IMR-90 (cell line): ENCODE results near the gene PBX3. TPM values are rescaled to one million over a fixed set of nuclear protein-coding genes. Genes with fewer than 3 reads are reported as not detected.

ENCODE experiments used
- ATAC-seq: fragments of 200-7000 bp; cut with Tn5 transposase; 2 replicates; pipeline ENCODE4 v1.9.1; 2020; ENCODE audit warnings: low read depth, mild to moderate bottlenecking, moderate library complexity
- BruUV-seq: library from RNA; stranded (reverse); fragments of 400-500 nt; replicated peaks from 2 replicates; lab custom pipeline; 2021; lab: Mats Ljungman, UMichigan
- CTCF ChIA-PET: fragments of 300-600 bp; formaldehyde crosslinking; extraction: SDS; loops from one replicate; lab custom pipeline; 2021; ENCODE audit warnings: antibody characterized with exemption; lab: Yijun Ruan, JAX
- POLR2A ChIA-PET: fragments of 300-600 bp; sonication (Branson Sonifier 250); formaldehyde crosslinking; loops from one replicate; lab custom pipeline; 2022; ENCODE audit warnings: antibody characterized with exemption; ENCODE audit not compliant: unreplicated experiment; lab: Charles Lee
- DNase-seq: peaks from one replicate; pipeline ENCODE4 v3.0.0; 2013
- H2AFZ ChIP-seq: replicated peaks from 2 replicates; pipeline ENCODE3; 2013; ENCODE audit warnings: low read length, mild to moderate bottlenecking; ENCODE audit not compliant: poor library complexity
- H2AK5ac ChIP-seq: 2 replicates; pipeline ENCODE4 v1.6.1; 2013; ENCODE audit warnings: low read depth, low read length, inconsistent platforms
- H2AK9ac ChIP-seq: replicated peaks from 2 replicates; pipeline ENCODE3; 2013; ENCODE audit warnings: mild to moderate bottlenecking, low read depth, low read length, moderate library complexity; ENCODE audit not compliant: poor library complexity
- H2BK120ac ChIP-seq: 2 replicates; pipeline ENCODE4 v1.6.1; 2013; ENCODE audit warnings: low read depth, low read length, inconsistent platforms
- H2BK15ac ChIP-seq: 3 replicates; pipeline ENCODE4 v1.6.1; 2013; ENCODE audit warnings: low read depth, low read length, inconsistent platforms
- H2BK20ac ChIP-seq: 2 replicates; pipeline ENCODE4 v1.6.1; 2013; ENCODE audit warnings: low read depth, mild to moderate bottlenecking, inconsistent platforms, low read length, moderate library complexity
- H2BK5ac ChIP-seq: 2 replicates; pipeline ENCODE4 v1.6.1; 2013; ENCODE audit warnings: mild to moderate bottlenecking, low read depth, low read length, inconsistent platforms; ENCODE audit not compliant: poor library complexity, severe bottlenecking
- H3K14ac ChIP-seq: replicated peaks from 2 replicates; pipeline ENCODE4 v1.6.1; 2013; ENCODE audit warnings: low read depth, low read length, inconsistent platforms
- H3K18ac ChIP-seq: 2 replicates; pipeline ENCODE4 v1.6.1; 2013; ENCODE audit warnings: low read depth, low read length, control low read depth
- H3K23ac ChIP-seq: 2 replicates; pipeline ENCODE4 v1.6.1; 2013; ENCODE audit warnings: low read depth, low read length, inconsistent platforms
- H3K27ac ChIP-seq: 2 replicates; pipeline ENCODE4 v1.5.1; 2013; ENCODE audit warnings: mild to moderate bottlenecking, control low read depth, low read length; ENCODE audit not compliant: insufficient read depth
- H3K27me3 ChIP-seq: 2 replicates; pipeline ENCODE4 v1.6.1; 2013; ENCODE audit warnings: low read length; ENCODE audit not compliant: control insufficient read depth, insufficient read depth
- H3K36me3 ChIP-seq: 2 replicates; pipeline ENCODE4 v1.6.1; 2013; ENCODE audit warnings: low read length, mixed read lengths; ENCODE audit not compliant: control insufficient read depth, insufficient read depth
- H3K4ac ChIP-seq: 2 replicates; pipeline ENCODE4 v1.6.1; 2013; ENCODE audit warnings: low read depth, low read length, inconsistent platforms
- H3K4me1 ChIP-seq: 2 replicates; pipeline ENCODE4 v1.6.1; 2013; ENCODE audit warnings: low read length, mixed read lengths; ENCODE audit not compliant: control insufficient read depth, insufficient read depth
- H3K4me2 ChIP-seq: 2 replicates; pipeline ENCODE4 v1.6.1; 2013; ENCODE audit warnings: low read depth, mild to moderate bottlenecking, control low read depth, low read length, moderate library complexity
- H3K4me3 ChIP-seq: 2 replicates; pipeline ENCODE4 v1.5.1; 2013; ENCODE audit warnings: low read depth, mild to moderate bottlenecking, control low read depth, low read length, moderate library complexity; ENCODE audit not compliant: insufficient read depth
- H3K56ac ChIP-seq: 2 replicates; pipeline ENCODE4 v1.6.1; 2013; ENCODE audit warnings: low read length, inconsistent platforms; ENCODE audit not compliant: insufficient read depth; ENCODE audit errors: extremely low read depth
- H3K79me1 ChIP-seq, 2 experiments: 2 replicates each; pipeline ENCODE4 v1.6.1; 2013; ENCODE audit warnings: low read length in 2 of 2, inconsistent platforms in 1 of 2, low read depth in 1 of 2
- H3K9ac ChIP-seq: 2 replicates; pipeline ENCODE4 v1.6.1; 2013; ENCODE audit warnings: low read depth, low read length, control low read depth
- H3K9me1 ChIP-seq: 2 replicates; pipeline ENCODE4 v1.6.1; 2013; ENCODE audit warnings: low read length, inconsistent platforms; ENCODE audit not compliant: insufficient read depth
- H3K9me3 ChIP-seq: 2 replicates; pipeline ENCODE4 v1.6.1; 2013; ENCODE audit warnings: low read length; ENCODE audit not compliant: control insufficient read depth, insufficient read depth
- H4K20me1 ChIP-seq: 2 replicates; pipeline ENCODE4 v1.6.1; 2013; ENCODE audit warnings: low read length, inconsistent platforms; ENCODE audit not compliant: insufficient read depth
- H4K5ac ChIP-seq: 2 replicates; pipeline ENCODE4 v1.6.1; 2013; ENCODE audit warnings: mild to moderate bottlenecking, low read depth, low read length, control low read depth
- H4K8ac ChIP-seq, 2 experiments: 2 replicates each; pipeline ENCODE4 v1.6.1; 2013; ENCODE audit warnings: low read depth in 2 of 2, low read length in 2 of 2, control low read depth in 1 of 2, inconsistent platforms in 1 of 2
- H4K91ac ChIP-seq: 2 replicates; pipeline ENCODE4 v1.6.1; 2013; ENCODE audit warnings: low read depth, low read length, inconsistent platforms; ENCODE audit not compliant: insufficient read depth
- CEBPB ChIP-seq: IDR thresholded peaks from 2 replicates; pipeline ENCODE4 v1.6.1; 2012; ENCODE audit warnings: low read depth, low read length, improper control_type of control experiment
- CTCF ChIP-seq: conservative IDR thresholded peaks from 2 replicates; pipeline ENCODE4 v1.5.1; 2012; ENCODE audit warnings: mild to moderate bottlenecking, low read depth, low read length, improper control_type of control experiment
- ELK1 ChIP-seq: fragments of 150-350 bp; IDR thresholded peaks from 2 replicates; pipeline ENCODE4 v1.6.1; 2016; ENCODE audit warnings: low read depth, mild to moderate bottlenecking, low read length, moderate library complexity, borderline replicate concordance
- MAZ ChIP-seq: IDR thresholded peaks from 2 replicates; pipeline ENCODE4 v1.6.1; 2012; ENCODE audit warnings: low read depth, mild to moderate bottlenecking, low read length, improper control_type of control experiment, moderate library complexity, borderline replicate concordance
- RFX5 ChIP-seq: IDR thresholded peaks from 2 replicates; pipeline ENCODE4 v1.8.0; 2012; ENCODE audit warnings: low read depth, mild to moderate bottlenecking, low read length, moderate library complexity
- USF2 ChIP-seq: fragments of 150-350 bp; IDR thresholded peaks from 2 replicates; pipeline ENCODE4 v1.6.1; 2017; ENCODE audit warnings: mild to moderate bottlenecking, antibody characterized with exemption, low read length, low read depth
- WGBS, 2 experiments: methylation state at CpG; one replicate each; pipeline versions ENCODE4 v1.1.5 to v1.1.7; 2013; ENCODE audit warnings: missing lambda C conversion rate in 2 of 2; ENCODE audit not compliant: insufficient read length in 1 of 2; ENCODE audit errors: extremely low coverage in 2 of 2; 5-methylcytosine and 5-hydroxymethylcytosine counted together
- dilution Hi-C: fragments of 300-500 bp; cut with HindIII; formaldehyde crosslinking; loops from one replicate; pipeline ENCODE4 v1.14.3; 2018; ENCODE audit warnings: low sequenced_read_pairs; ENCODE audit not compliant: unreplicated experiment
- in situ Hi-C: fragments of 300-500 bp; cut with MboI; formaldehyde crosslinking; loops from 3 replicates; pipeline ENCODE4 v1.14.3; 2019; ENCODE audit warnings: low sequenced_read_pairs, inconsistent platforms, mixed read lengths
- intact Hi-C: fragments of 100-400 bp; cut with micrococcal nuclease; formaldehyde crosslinking; loops from 2 replicates; pipeline ENCODE4 v1.10.0; 2022
- polyA plus RNA-seq, 3 experiments: library from polyadenylated mRNA; depleted of rRNA; stranded (reverse); fragments of >200 nt; gene quantifications; 2 replicates each; pipeline ENCODE4 v1.2.3, GENCODE V29; 2012; ENCODE audit warnings: low replicate concordance in 1 of 3
- total RNA-seq: library from RNA; depleted of rRNA; stranded (reverse); fragments of >200 nt; gene quantifications from 2 replicates; pipeline ENCODE4 v1.2.3, GENCODE V29; 2012

Gene PBX3
- total and polyA plus RNA-seq, 2 of the 4 experiments (the other 2 are of a cell fraction): 12.0 to 15.6 TPM

- H3K4me1 ChIP-seq: peaks cover 5% of the 10 kb centered on the region
Measured at GRCh38 chr9:125909459-125909858, 162.3 kb downstream of the PBX3 start.

More at GRCh38 chr9:125909459-125909858, 162.3 kb downstream of the PBX3 start:
- Histone ChIP-seq H3K27me3 (no peaks in the 10 kb centered on the region), H3K4me3 (no peak overlapping the region), H3K56ac (no peak overlapping the region), H3K36me3 (no peaks in the 10 kb centered on the region), H3K9ac (no peak overlapping the region), H3K79me1 (peaks cover 7 to 11% of the 10 kb centered on the region in 2 experiments; a peak in 3 of 4 replicates), H2AK9ac (no peak overlapping the region), H3K23ac (no peak overlapping the region), H4K5ac (no peak overlapping the region), H2BK5ac (no peak overlapping the region), H2AK5ac (no peak overlapping the region), H3K27ac (no peak overlapping the region), H3K9me3 (no peaks in the 10 kb centered on the region), H2AFZ (no peak overlapping the region), H2BK15ac (no peak overlapping the region), H3K18ac (no peak overlapping the region), H3K9me1 (peaks cover 3% of the 10 kb centered on the region), H2BK20ac (no peak overlapping the region), H4K8ac (no peak overlapping the region), H4K91ac (no peak overlapping the region), H4K20me1 (no peaks in the 10 kb centered on the region), H3K4ac (no peak overlapping the region), H3K4me2 (no peak overlapping the region), H2BK120ac (no peak overlapping the region), H3K14ac (no peak overlapping the region)
- intact Hi-C loops (no loop called here), dilution Hi-C loops (no loop called here), in situ Hi-C loops (no loop called here)
- DNase-seq: no peak
- no TSS peak for BruUV-seq
- WGBS, 2 experiments: no CpG with 5 or more reads among the region's 4 CpGs
- POLR2A ChIA-PET: no interaction called here
- CTCF ChIA-PET: no interaction called here
- TF ChIP-seq USF2 (no peak), MAZ (no peak), RFX5 (no peak), ELK1 (no peak), CEBPB (no peak), CTCF (no peak)
- ATAC-seq: no peak
